Measurements from ENCODE around the gene HEPHL1.
A peak's percentile ranks its signal among the peaks of the same experiment; 100 is the strongest.

The HEPHL1 gene

DNA sequence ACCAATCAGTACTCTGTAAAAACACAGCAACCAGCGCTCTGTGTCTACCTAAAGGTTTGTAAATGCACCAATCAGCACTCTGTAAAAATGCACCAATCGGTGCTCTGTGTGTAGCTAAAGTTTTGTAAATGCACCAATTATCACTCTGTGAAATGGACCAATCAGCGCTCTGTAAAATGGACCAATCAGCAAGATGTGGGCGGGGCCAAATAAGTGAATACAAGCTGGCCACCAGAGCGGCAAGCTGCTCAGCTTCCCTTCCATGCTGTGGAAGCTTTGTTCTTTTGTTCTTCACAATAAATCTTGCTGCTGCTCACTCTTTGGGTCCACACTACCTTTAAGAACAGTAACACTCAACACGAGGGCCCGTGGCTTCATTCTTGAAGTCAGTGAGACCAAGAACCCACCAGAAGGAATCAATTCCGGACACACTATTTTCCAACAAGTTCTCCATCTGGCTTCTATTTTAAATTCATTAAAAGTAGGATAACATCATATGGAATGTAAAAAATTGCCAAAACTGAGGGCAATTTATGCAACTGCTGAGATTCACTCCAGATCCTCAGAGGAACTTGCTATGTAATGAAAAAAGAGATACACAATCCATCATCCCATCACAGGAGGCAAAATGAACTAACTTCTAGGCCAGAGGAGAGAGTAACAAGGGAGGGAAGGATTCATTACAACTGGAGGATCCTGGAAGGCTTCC, 104.4 kb downstream of the HEPHL1 start:
- no peak for DNase-seq (ENCODE audit: low read depth)
- H3K4me3 ChIP-seq (ENCODE audit: low read depth, low read length), result no peak overlapping the region

DNA sequence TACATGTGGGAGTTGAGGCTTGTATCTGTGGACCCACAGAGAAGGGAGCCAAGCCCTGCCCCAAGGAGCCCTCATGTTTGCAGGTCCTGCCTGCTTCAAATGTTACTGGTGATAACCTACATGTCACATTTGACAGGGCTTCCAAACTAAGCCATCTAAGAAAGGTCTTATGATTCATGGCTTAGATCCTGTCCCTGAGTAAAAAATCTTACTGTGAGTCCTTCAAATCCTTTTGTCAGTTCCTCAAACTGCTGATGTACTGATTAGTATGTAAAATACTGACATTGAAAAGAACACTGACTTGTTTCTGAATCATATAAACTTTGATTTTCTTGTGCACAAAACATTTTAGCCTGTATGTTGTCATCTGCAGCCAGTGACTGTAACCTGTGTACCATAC, 106.5 kb downstream of the HEPHL1 start:
- peak overlapping the region; percentile 72 for H3K4me3 ChIP-seq (ENCODE audit: low read depth, low read length)
- no peak for DNase-seq (ENCODE audit: low read depth)

DNA sequence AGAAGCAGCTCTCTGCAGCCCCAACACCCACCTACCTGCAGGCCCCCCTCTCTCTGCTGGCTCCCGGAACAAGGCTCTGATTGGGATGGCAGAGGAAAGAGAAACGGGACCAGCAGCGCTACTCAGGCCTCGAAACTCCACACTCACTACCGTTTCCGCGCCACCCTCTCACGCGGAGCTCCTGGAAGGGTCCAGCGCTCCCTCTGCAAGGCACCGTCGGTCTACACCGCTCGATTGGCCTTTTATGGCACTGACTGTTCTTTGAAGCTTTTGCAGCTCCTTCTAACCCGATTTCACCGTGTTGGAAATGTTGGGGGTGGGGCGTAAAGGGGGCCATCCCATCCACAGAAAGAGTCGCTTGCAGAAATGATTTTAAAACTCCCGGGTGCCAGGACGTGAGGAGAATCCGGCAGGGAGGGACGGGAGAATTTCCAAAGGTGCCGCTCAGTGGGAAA, 107.2 kb downstream of the HEPHL1 start:
- no peak for DNase-seq (ENCODE audit: low read depth)
- H3K4me3 ChIP-seq (ENCODE audit: low read depth, low read length), result peak overlapping the region; percentile 72

DNA sequence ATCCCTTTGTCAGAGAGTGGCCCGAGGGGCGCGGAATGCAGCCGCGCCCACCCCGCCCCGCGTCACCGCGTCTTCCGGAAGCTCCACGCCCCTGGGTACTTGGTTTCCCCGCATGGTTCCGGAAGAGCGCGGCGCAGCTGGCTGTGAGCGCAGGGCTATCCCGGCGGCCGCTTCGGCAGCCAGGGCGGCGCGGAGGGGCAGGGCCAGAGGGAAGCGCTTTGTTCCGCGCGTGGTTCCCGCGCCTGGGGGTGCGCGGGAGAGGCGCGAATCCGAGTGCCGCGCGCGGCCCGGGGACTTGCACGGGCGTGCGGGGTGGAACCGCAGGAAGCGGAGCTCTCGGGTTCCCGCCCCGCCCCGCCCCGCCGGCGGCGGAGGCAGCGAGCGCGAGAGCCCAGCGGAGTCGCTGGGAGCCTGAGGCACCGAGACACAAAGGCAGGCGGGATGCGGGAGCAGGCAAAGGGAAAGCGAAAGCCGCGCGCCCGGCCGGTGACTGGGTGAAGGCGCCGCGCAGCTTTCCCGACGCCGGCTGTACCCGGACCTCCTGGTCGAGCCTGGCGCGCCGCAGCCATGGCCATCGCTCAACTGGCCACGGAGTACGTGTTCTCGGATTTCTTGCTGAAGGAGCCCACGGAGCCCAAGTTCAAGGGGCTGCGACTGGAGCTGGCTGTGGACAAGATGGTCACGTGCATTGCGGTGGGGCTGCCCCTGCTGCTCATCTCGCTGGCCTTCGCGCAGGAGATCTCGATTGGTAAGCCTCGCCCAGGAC, 107.8 kb downstream of the HEPHL1 start, which contains the start of gene PANX1:
PANX1 (plus strand) TSS at position 96 of the 766 bp plus-strand sequence; CDS start at position 568, 472 bp downstream.
- H3K4me3 ChIP-seq (ENCODE audit: low read depth, low read length), result peak within 1 kb of the TSS; percentile 72
- no peak for DNase-seq (ENCODE audit: low read depth)

DNA sequence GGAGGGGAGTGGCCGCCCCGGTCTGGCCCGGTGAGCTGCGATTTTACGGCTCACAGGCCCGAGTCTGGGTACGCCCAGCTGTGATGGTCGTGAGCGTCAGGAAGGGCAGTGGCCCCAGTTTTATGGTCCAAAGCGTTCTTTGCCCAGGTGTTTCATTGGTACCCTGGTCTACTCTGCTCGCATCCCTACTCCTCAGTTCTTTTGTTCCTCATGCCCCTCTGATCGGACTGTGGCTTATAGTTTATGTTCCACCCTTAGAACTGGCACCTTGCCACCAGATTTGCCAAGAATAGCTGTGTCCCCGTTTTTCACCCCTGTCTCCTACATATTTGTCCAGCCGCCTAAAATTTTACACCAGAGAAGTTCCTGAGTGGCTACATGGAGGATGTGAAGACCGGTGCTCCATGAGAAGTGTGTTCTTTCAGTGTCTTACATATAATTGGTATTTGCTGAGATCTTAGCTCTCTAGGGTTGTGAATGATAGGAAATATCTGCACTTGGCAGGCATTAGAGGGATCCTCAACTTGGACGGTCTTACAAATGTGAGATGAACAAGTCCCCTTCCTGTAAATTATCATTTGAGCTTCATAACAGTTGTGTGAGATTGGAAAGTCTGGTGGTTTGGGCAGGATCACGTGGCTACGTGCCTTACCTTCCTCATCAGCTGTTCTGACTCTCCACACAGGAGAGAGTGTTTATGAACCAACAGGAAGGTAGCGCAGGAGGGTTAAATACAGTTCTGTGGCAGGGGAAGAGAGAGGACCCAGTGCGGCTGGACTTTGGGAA, 108.6 kb downstream of the HEPHL1 start:
- DNase-seq (ENCODE audit: low read depth), result no peak
- H3K4me3 ChIP-seq (ENCODE audit: low read depth, low read length), result peak overlapping the region; percentile 72

DNA sequence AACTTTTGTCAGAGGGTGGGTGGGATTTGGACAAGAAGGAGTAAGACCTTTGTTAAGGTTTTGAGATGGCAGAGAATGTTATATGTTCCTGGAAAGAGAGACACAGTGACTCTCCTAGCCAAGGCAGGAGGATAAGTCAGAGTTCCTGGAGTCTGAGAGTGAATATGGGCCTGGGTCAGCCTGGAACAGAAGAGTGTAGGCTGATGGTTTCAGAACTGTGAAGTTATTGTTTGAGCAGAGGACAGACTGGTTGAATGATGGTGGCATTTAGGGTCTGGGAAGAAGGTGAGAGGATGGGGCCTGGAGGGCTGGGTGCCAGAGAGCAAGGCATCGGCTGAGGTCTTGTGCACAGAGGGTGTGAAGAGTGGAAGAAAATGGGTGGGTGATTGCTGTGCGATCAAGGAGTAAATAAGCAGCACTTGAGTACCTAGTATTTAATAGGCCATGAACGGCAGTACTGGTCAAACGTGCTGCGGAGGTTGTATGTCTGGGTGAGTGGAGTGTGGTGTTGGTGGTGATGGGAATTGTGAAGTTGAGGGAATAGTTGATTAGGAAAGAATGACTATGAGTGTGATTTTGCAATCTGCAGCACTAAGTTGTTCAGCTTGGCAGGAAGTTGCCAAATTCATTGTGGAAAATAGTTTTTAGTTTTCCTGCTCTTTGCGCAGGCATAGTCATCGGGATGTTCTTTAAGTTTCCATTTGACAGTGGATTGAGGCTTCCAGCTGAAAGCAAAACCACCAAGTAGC, 109.3 kb downstream of the HEPHL1 start:
- peak; percentile 85 for DNase-seq (ENCODE audit: low read depth)

DNA sequence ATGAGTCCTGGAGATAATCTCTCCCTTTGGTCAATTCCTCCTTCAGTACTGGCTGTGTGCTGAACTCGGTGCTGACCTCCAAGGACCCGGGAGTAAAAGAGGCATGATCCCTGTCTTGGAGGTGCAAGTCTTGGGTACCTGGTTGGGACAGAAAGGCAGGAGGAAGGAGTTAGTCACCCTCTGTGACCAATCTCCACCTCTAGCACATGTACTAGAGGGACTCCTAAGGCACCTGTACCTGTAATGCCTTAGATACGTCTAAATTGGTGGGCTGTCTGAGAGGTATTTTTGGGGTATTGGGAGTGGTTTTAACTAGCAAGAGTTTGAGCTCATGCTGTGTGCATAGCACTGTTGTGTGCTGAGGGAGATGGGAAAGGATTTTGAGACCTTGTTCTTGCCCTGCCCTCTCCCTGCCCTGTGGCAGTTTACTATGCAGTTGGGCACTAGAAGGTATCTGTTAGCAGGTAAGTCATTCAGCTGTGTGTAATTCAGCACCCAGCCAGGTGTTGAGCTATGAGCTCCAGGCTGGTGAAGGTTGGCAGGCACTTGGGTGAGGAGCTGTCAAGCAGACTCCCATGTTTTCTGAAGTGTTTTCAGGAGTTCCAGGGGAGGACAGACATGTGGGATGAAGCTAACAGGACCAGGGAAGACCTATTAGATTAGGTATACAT, 110.0 kb downstream of the HEPHL1 start:
- no peak for DNase-seq (ENCODE audit: low read depth)
- H3K4me3 ChIP-seq (ENCODE audit: low read depth, low read length), result peak overlapping the region; percentile 72

More for the DNA sequence above, 109.3 kb downstream of the HEPHL1 start:
- H3K4me3 ChIP-seq (ENCODE audit: low read depth, low read length), result peak overlapping the region; percentile 72

DNA sequence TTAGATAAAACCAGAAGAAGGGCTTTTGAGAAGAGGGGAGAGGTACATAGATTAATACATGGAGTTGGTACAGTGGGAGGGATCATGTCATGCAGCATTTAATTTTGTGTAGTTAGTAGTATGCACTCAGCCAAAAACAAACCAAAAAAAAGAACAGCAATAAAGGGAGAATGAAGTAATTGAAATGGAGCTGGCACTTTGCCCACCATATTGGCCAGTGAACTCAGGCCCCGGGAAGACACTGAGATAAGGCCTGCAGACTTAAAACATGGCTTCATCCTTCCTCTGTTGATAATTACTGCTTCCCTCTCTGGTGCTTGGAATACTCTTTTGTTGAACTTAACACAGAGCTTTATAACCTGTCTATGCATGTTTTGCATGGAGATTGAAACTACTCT, 110.6 kb downstream of the HEPHL1 start:
- peak overlapping the region; percentile 72 for H3K4me3 ChIP-seq (ENCODE audit: low read depth, low read length)

DNA sequence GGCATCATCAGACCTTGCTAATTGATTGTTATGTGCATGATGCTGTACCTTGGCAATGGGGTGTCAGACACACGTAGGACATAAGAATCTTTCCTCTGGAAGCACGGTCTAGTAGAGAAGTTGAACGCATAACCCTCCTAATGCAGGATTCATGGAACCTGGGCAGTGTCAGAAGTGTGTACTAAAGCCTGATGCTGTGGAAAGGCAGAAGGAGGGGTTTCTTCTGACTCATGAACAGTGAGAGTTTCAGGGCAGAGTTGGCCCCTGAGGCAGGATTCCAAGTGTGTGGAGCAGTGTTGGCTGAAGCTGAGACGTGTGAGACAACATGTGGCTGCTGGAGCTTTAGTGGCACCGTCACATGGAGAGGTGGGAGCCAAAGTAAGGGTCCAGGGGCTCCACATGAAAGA, 111.0 kb downstream of the HEPHL1 start:
- H3K4me3 ChIP-seq (ENCODE audit: low read depth, low read length), result peak overlapping the region; percentile 10
- peak; percentile 78 for DNase-seq (ENCODE audit: low read depth)

More for the DNA sequence above, 110.6 kb downstream of the HEPHL1 start:
- no peak for DNase-seq (ENCODE audit: low read depth)

DNA sequence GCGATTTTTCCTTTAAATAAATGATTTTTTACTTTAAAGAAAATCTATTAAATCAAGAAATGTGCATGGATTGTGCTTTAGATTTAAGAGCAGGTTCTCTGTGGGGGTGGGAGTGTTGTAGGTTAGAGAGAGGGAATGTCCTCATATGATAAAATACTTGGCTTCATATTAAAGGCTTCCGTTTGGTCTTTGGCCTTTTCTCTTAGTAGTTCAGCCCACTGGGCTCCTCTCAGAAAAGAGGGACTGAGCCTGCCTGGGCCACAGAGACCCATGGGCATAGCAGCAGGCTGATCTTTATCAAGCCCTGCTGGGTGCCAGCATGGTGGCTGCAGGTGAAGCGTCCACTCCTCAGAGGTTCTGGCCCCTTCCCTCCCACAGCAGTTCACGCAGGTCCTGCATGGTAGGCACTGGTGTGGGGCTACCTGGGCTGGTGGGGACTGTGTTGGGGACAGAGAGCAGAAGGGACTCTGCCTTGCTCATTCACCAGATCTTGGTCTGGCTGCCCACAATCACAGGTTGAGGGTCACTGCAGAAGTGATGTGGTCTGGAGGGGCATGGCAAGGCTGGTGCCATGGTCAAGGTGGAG, 111.8 kb downstream of the HEPHL1 start:
- DNase-seq (ENCODE audit: low read depth), result no peak
- no peak overlapping the region for H3K4me3 ChIP-seq (ENCODE audit: low read depth, low read length)

DNA sequence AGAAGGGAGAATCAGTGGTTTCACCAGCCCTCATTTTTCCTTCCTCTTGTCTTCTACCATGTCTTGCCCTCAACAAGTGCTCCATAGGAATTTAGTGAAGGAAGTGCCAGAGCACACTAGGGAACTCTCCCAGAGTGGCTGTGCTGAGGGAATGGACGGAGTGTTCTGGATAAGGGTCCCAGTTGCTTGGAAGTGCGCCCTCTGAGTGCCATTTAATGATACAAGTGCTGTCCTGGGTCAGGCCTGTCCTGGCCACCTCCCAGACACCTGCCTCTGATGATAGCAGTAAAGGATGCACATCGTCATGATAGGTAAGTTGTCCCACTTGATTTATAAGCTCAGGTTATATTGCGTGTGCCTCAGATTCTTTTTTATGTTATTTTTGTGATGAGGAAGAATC, 112.6 kb downstream of the HEPHL1 start:
- no peak for DNase-seq (ENCODE audit: low read depth)
- no peak overlapping the region for H3K4me3 ChIP-seq (ENCODE audit: low read depth, low read length)

DNA sequence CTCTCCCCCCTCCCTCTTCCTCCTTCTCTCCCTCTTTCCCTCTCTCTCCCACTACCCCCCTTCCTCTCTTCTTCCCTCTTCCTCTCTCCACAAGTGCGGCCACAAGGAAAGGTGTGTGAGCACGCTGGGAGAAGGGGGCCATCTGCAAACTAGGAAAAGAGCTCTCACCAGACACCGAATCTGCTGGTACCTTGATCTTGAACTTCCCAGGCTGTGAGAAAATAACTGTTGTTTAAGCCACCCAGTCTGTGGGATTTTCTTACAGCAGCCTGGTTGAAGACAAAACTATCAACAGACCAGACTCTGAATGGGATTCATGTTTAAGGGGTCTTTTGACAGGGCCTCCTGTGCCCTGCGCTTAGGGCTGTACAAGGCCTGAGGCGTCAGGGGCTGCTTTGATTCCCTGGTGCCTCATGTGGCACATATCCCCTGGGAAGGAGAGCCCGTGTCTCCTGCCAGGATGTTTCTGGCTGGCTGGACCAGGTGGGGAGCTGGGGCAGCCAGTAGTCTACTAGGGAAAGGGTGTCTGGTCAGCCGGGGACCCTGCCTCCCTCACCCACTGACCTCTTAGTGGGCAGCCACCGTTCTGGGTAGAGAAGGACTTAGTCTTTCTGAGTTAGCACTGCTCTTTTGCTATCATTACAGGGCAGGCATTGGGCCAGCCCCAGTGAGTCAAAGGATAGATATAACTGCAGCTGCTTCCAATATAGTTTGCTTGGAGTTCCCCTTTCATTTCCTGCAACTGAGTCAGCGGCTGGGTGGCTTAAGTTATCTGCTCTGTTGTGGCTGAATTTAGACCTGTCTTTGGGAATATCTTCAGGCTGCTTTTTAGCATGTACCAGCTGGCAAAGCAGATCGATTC, 113.7 kb downstream of the HEPHL1 start:
- H3K4me3 ChIP-seq (ENCODE audit: low read depth, low read length), result peak overlapping the region; percentile 20
- DNase-seq (ENCODE audit: low read depth), result peak; percentile 73

DNA sequence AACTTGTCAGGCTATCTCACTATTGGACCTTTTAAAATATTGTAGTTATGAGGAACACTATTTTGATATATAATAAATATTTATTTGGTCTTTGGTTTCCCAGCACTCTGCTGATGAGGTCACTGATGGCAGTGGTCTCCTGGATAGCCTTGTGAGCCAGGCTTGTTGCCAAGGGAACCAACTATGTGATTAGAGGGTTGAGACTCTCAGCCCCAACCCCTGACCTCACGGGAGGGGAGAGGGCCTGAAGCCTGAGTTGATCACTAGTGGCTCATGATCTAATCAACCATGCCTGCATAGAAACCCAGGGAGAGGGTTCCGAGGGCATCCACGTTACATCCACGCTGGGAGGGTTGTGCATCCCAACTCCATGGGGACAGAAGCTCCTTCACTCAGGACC, 118.3 kb downstream of the HEPHL1 start:
- no peak for DNase-seq (ENCODE audit: low read depth)
- no peak overlapping the region for H3K4me3 ChIP-seq (ENCODE audit: low read depth, low read length)

DNA sequence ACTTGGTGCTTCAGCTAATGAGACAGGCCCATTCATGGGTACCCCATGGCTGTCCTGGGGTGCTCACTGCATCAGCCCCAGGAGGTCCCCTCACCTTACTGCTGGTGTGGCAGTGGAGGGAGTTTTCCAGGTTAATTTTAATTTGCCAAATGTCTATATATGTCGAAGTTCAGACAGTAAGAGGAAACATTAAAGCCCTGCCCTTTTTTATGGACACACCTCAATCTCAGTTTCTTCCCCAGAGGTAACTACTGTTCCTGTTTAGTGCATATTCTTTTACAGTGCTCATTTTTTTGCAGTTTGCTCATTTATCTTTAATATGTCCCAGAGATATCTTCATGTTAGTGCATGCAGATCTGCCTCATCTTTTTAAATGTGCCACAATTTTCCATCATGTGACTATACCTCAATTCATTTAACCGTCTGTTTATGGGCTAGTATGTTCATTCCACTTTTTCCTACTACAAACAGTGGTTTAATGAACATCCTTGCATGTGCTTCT, 119.1 kb downstream of the HEPHL1 start:
- H3K4me3 ChIP-seq (ENCODE audit: low read depth, low read length), result no peak overlapping the region
- no peak for DNase-seq (ENCODE audit: low read depth)

DNA sequence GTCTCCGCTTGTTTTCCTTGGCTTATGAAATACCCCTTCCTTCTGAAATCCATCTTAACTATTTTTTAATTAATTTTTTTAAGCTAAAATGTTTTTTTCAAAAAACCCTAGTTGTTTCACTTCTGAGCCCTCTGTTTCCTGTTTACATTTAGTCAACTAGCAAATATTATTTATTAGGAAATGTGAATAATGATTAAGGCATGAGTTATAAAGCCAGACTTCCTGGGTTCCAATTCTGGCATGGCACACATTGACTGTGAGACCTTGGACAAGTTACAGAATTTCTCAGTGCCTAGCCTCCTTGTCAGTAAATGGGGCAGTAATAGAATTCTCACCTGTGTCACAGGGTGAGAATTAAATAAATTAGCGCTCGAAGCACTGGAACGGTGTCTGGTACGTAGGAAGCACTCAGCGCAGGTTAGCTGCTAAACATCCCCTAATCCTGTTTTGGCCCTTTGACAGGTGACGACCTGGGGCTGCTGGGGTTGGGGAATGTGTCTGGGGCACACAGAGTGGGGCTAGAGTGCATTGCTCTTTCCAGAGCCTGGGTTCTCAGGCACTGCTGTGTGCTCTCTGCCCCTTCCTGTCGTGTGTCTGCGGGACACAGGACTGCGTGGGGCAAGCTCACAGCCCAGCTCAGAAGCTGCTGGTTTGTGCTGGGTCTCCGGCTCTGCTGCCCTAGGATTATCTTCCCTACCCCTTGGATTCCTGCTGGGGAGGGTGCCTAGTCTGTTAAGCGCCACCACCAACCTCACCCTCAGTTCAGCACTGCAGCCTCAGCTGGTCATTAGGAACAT, 120.6 kb downstream of the HEPHL1 start:
- DNase-seq (ENCODE audit: low read depth), result no peak
- H3K4me3 ChIP-seq (ENCODE audit: low read depth, low read length), result no peak overlapping the region
